ENCODE data around the gene UCN2.

- TF ChIP-seq CTCF (conservative IDR thresholded peaks at IDR 0.05) (no peak), ZFX (IDR thresholded peaks at IDR 0.05) (no peak)
These were observed 10.5 kb upstream of the UCN2 start for GRCh38 chr3:48573973-48574585.
